Gastrocnemius medialis (tissue), 4 donors: ENCODE results near the gene F2RL1.
"Not testable (repeated sequence)": the region's sequence is repeated elsewhere in the genome, so short reads cannot be mapped to it uniquely, and the experiment has no call there.

Experiments
- CTCF ChIP-seq, 5 experiments: fragments of 450-650 bp in 3 of 5; fragments of 200-600 bp in 2 of 5; sonication (generic) in 2 of 5; IDR thresholded peaks in 4 of 5; conservative IDR thresholded peaks in 1 of 5; 1 replicate in 4 of 5; 2 replicates in 1 of 5; pipeline ENCODE4 v1.5.1; 2016 to 2019; ENCODE audit warnings: antibody characterized with exemption in 5 of 5, mild to moderate bottlenecking in 3 of 5, moderate library complexity in 3 of 5
- POLR2A ChIP-seq, 2 donors: fragments of 450-650 bp; IDR thresholded peaks; one replicate each; pipeline ENCODE4 v1.6.1; 2017; ENCODE audit warnings: antibody characterized with exemption in 2 of 2, mild to moderate bottlenecking in 2 of 2, moderate library complexity in 2 of 2

- not testable (repeated sequence) for TF ChIP-seq POLR2A (IDR thresholded peaks at IDR 0.05); CTCF (IDR thresholded peaks at IDR 0.05 in 4 of 5, conservative IDR thresholded peaks at IDR 0.05 in 1 of 5)
Observed at GRCh38 chr5:76812209-76812608, 6.6 kb upstream of the F2RL1 start.
